IMR-90 (cell line): ENCODE results near the gene SLC8A1. TPM values are rescaled to one million over a fixed set of nuclear protein-coding genes. Genes with fewer than 3 reads are reported as not detected.

ENCODE experiments used
- ATAC-seq: fragments of 200-7000 bp; cut with Tn5 transposase; 2 replicates; pipeline ENCODE4 v1.9.1; 2020; ENCODE audit warnings: low read depth, mild to moderate bottlenecking, moderate library complexity
- BruUV-seq: library from RNA; stranded (reverse); fragments of 400-500 nt; replicated peaks from 2 replicates; lab custom pipeline; 2021; lab: Mats Ljungman, UMichigan
- CTCF ChIA-PET: fragments of 300-600 bp; formaldehyde crosslinking; extraction: SDS; loops from one replicate; lab custom pipeline; 2021; ENCODE audit warnings: antibody characterized with exemption; lab: Yijun Ruan, JAX
- POLR2A ChIA-PET: fragments of 300-600 bp; sonication (Branson Sonifier 250); formaldehyde crosslinking; loops from one replicate; lab custom pipeline; 2022; ENCODE audit warnings: antibody characterized with exemption; ENCODE audit not compliant: unreplicated experiment; lab: Charles Lee
- DNase-seq: peaks from one replicate; pipeline ENCODE4 v3.0.0; 2013
- H2AFZ ChIP-seq: replicated peaks from 2 replicates; pipeline ENCODE3; 2013; ENCODE audit warnings: low read length, mild to moderate bottlenecking; ENCODE audit not compliant: poor library complexity
- H2AK5ac ChIP-seq: 2 replicates; pipeline ENCODE4 v1.6.1; 2013; ENCODE audit warnings: low read depth, low read length, inconsistent platforms
- H2AK9ac ChIP-seq: replicated peaks from 2 replicates; pipeline ENCODE3; 2013; ENCODE audit warnings: mild to moderate bottlenecking, low read depth, low read length, moderate library complexity; ENCODE audit not compliant: poor library complexity
- H2BK120ac ChIP-seq: 2 replicates; pipeline ENCODE4 v1.6.1; 2013; ENCODE audit warnings: low read depth, low read length, inconsistent platforms
- H2BK15ac ChIP-seq: 3 replicates; pipeline ENCODE4 v1.6.1; 2013; ENCODE audit warnings: low read depth, low read length, inconsistent platforms
- H2BK20ac ChIP-seq: 2 replicates; pipeline ENCODE4 v1.6.1; 2013; ENCODE audit warnings: low read depth, mild to moderate bottlenecking, inconsistent platforms, low read length, moderate library complexity
- H2BK5ac ChIP-seq: 2 replicates; pipeline ENCODE4 v1.6.1; 2013; ENCODE audit warnings: mild to moderate bottlenecking, low read depth, low read length, inconsistent platforms; ENCODE audit not compliant: poor library complexity, severe bottlenecking
- H3K14ac ChIP-seq: replicated peaks from 2 replicates; pipeline ENCODE4 v1.6.1; 2013; ENCODE audit warnings: low read depth, low read length, inconsistent platforms
- H3K18ac ChIP-seq: 2 replicates; pipeline ENCODE4 v1.6.1; 2013; ENCODE audit warnings: low read depth, low read length, control low read depth
- H3K23ac ChIP-seq: 2 replicates; pipeline ENCODE4 v1.6.1; 2013; ENCODE audit warnings: low read depth, low read length, inconsistent platforms
- H3K27ac ChIP-seq: 2 replicates; pipeline ENCODE4 v1.5.1; 2013; ENCODE audit warnings: mild to moderate bottlenecking, control low read depth, low read length; ENCODE audit not compliant: insufficient read depth
- H3K27me3 ChIP-seq: 2 replicates; pipeline ENCODE4 v1.6.1; 2013; ENCODE audit warnings: low read length; ENCODE audit not compliant: control insufficient read depth, insufficient read depth
- H3K36me3 ChIP-seq: 2 replicates; pipeline ENCODE4 v1.6.1; 2013; ENCODE audit warnings: low read length, mixed read lengths; ENCODE audit not compliant: control insufficient read depth, insufficient read depth
- H3K4ac ChIP-seq: 2 replicates; pipeline ENCODE4 v1.6.1; 2013; ENCODE audit warnings: low read depth, low read length, inconsistent platforms
- H3K4me1 ChIP-seq: 2 replicates; pipeline ENCODE4 v1.6.1; 2013; ENCODE audit warnings: low read length, mixed read lengths; ENCODE audit not compliant: control insufficient read depth, insufficient read depth
- H3K4me2 ChIP-seq: 2 replicates; pipeline ENCODE4 v1.6.1; 2013; ENCODE audit warnings: low read depth, mild to moderate bottlenecking, control low read depth, low read length, moderate library complexity
- H3K4me3 ChIP-seq: 2 replicates; pipeline ENCODE4 v1.5.1; 2013; ENCODE audit warnings: low read depth, mild to moderate bottlenecking, control low read depth, low read length, moderate library complexity; ENCODE audit not compliant: insufficient read depth
- H3K56ac ChIP-seq: 2 replicates; pipeline ENCODE4 v1.6.1; 2013; ENCODE audit warnings: low read length, inconsistent platforms; ENCODE audit not compliant: insufficient read depth; ENCODE audit errors: extremely low read depth
- H3K79me1 ChIP-seq, 2 experiments: 2 replicates each; pipeline ENCODE4 v1.6.1; 2013; ENCODE audit warnings: low read length in 2 of 2, inconsistent platforms in 1 of 2, low read depth in 1 of 2
- H3K9ac ChIP-seq: 2 replicates; pipeline ENCODE4 v1.6.1; 2013; ENCODE audit warnings: low read depth, low read length, control low read depth
- H3K9me1 ChIP-seq: 2 replicates; pipeline ENCODE4 v1.6.1; 2013; ENCODE audit warnings: low read length, inconsistent platforms; ENCODE audit not compliant: insufficient read depth
- H3K9me3 ChIP-seq: 2 replicates; pipeline ENCODE4 v1.6.1; 2013; ENCODE audit warnings: low read length; ENCODE audit not compliant: control insufficient read depth, insufficient read depth
- H4K20me1 ChIP-seq: 2 replicates; pipeline ENCODE4 v1.6.1; 2013; ENCODE audit warnings: low read length, inconsistent platforms; ENCODE audit not compliant: insufficient read depth
- H4K5ac ChIP-seq: 2 replicates; pipeline ENCODE4 v1.6.1; 2013; ENCODE audit warnings: mild to moderate bottlenecking, low read depth, low read length, control low read depth
- H4K8ac ChIP-seq, 2 experiments: 2 replicates each; pipeline ENCODE4 v1.6.1; 2013; ENCODE audit warnings: low read depth in 2 of 2, low read length in 2 of 2, control low read depth in 1 of 2, inconsistent platforms in 1 of 2
- H4K91ac ChIP-seq: 2 replicates; pipeline ENCODE4 v1.6.1; 2013; ENCODE audit warnings: low read depth, low read length, inconsistent platforms; ENCODE audit not compliant: insufficient read depth
- CEBPB ChIP-seq: IDR thresholded peaks from 2 replicates; pipeline ENCODE4 v1.6.1; 2012; ENCODE audit warnings: low read depth, low read length, improper control_type of control experiment
- CHD1 ChIP-seq: IDR thresholded peaks from 2 replicates; pipeline ENCODE4 v1.6.1; 2012; ENCODE audit warnings: low read depth, low read length, improper control_type of control experiment
- ELK1 ChIP-seq: fragments of 150-350 bp; IDR thresholded peaks from 2 replicates; pipeline ENCODE4 v1.6.1; 2016; ENCODE audit warnings: low read depth, mild to moderate bottlenecking, low read length, moderate library complexity, borderline replicate concordance
- FOS ChIP-seq: fragments of 150-350 bp; IDR thresholded peaks from 2 replicates; pipeline ENCODE4 v1.6.1; 2016; ENCODE audit warnings: low read depth, low read length
- MAFK ChIP-seq: IDR thresholded peaks from 2 replicates; pipeline ENCODE4 v1.6.1; 2012; ENCODE audit warnings: low read depth, low read length, improper control_type of control experiment
- MAZ ChIP-seq: IDR thresholded peaks from 2 replicates; pipeline ENCODE4 v1.6.1; 2012; ENCODE audit warnings: low read depth, mild to moderate bottlenecking, low read length, improper control_type of control experiment, moderate library complexity, borderline replicate concordance
- MXI1 ChIP-seq: IDR thresholded peaks from 2 replicates; pipeline ENCODE4 v1.6.1; 2012; ENCODE audit warnings: low read depth, mild to moderate bottlenecking, low read length, moderate library complexity, borderline replicate concordance
- NFE2L2 ChIP-seq: fragments of 150-350 bp; IDR thresholded peaks from 2 replicates; pipeline ENCODE4 v1.6.1; 2016; ENCODE audit warnings: low read depth, mild to moderate bottlenecking, low read length
- POLR2A ChIP-seq: IDR thresholded peaks from 2 replicates; pipeline ENCODE4 v1.6.1; 2012; ENCODE audit warnings: mild to moderate bottlenecking, low read depth, low read length
- RAD21 ChIP-seq: IDR thresholded peaks from 2 replicates; pipeline ENCODE4 v1.6.1; 2012; ENCODE audit warnings: low read length, improper control_type of control experiment
- RCOR1 ChIP-seq: IDR thresholded peaks from 2 replicates; pipeline ENCODE4 v1.6.1; 2012; ENCODE audit warnings: mild to moderate bottlenecking, low read length, improper control_type of control experiment; ENCODE audit not compliant: insufficient replicate concordance
- RFX5 ChIP-seq: IDR thresholded peaks from 2 replicates; pipeline ENCODE4 v1.8.0; 2012; ENCODE audit warnings: low read depth, mild to moderate bottlenecking, low read length, moderate library complexity
- SMC3 ChIP-seq: fragments of 150-350 bp; IDR thresholded peaks from 2 replicates; pipeline ENCODE4 v1.6.1; 2016; ENCODE audit warnings: low read depth, mild to moderate bottlenecking, antibody characterized with exemption, low read length, moderate library complexity
- WGBS, 2 experiments: methylation state at CpG; one replicate each; pipeline versions ENCODE4 v1.1.5 to v1.1.7; 2013; ENCODE audit warnings: missing lambda C conversion rate in 2 of 2; ENCODE audit not compliant: insufficient read length in 1 of 2; ENCODE audit errors: extremely low coverage in 2 of 2; 5-methylcytosine and 5-hydroxymethylcytosine counted together
- dilution Hi-C: fragments of 300-500 bp; cut with HindIII; formaldehyde crosslinking; loops from one replicate; pipeline ENCODE4 v1.14.3; 2018; ENCODE audit warnings: low sequenced_read_pairs; ENCODE audit not compliant: unreplicated experiment
- in situ Hi-C: fragments of 300-500 bp; cut with MboI; formaldehyde crosslinking; loops from 3 replicates; pipeline ENCODE4 v1.14.3; 2019; ENCODE audit warnings: low sequenced_read_pairs, inconsistent platforms, mixed read lengths
- intact Hi-C: fragments of 100-400 bp; cut with micrococcal nuclease; formaldehyde crosslinking; loops from 2 replicates; pipeline ENCODE4 v1.10.0; 2022
- polyA plus RNA-seq, 3 experiments: library from polyadenylated mRNA; depleted of rRNA; stranded (reverse); fragments of >200 nt; gene quantifications; 2 replicates each; pipeline ENCODE4 v1.2.3, GENCODE V29; 2012; ENCODE audit warnings: low replicate concordance in 1 of 3
- total RNA-seq: library from RNA; depleted of rRNA; stranded (reverse); fragments of >200 nt; gene quantifications from 2 replicates; pipeline ENCODE4 v1.2.3, GENCODE V29; 2012
- TF ChIP-seq, protein P1 (sequence below): fragments of 150-350 bp; IDR thresholded peaks from 2 replicates; pipeline ENCODE4 v1.6.1; 2017; ENCODE audit warnings: mild to moderate bottlenecking, antibody characterized with exemption, low read length, low read depth

SLC8A1 gene
- total and polyA plus RNA-seq, 2 of the 4 experiments (the other 2 are of a cell fraction) = 7.7 to 57.0 TPM

GRCh38 chr2:40210968-40211353 is 240.9 kb downstream of the SLC8A1 start:
- H3K9me1 ChIP-seq = no peaks in the 10 kb centered on the region
- H2AK5ac ChIP-seq = peak overlapping the region; percentile 53; the same call in 1 of the 2 replicates
- no peak overlapping the region for H2BK20ac ChIP-seq
- no peaks in the 10 kb centered on the region for H3K27me3 ChIP-seq
- peaks cover 15% of the 10 kb centered on the region for H3K4me1 ChIP-seq
- no peak overlapping the region for H3K27ac ChIP-seq
- H2AK9ac ChIP-seq = no peak overlapping the region
- H2BK5ac ChIP-seq = no peak overlapping the region
- peak overlapping the region; percentile 52; the same call in 1 of the 2 replicates for H4K5ac ChIP-seq
- DNase-seq = no peak
- no peak overlapping the region for H3K23ac ChIP-seq
- no peak overlapping the region for H3K4ac ChIP-seq
- H2BK15ac ChIP-seq = no peak overlapping the region
- no peak overlapping the region for H3K4me3 ChIP-seq
- H3K14ac ChIP-seq = no peak overlapping the region
- no TSS peak for BruUV-seq
- no peak for ATAC-seq
- H4K8ac ChIP-seq = no peak overlapping the region
- H3K79me1 ChIP-seq = peaks cover 14 to 19% of the 10 kb centered on the region in 2 experiments
- intact Hi-C loops (loop anchor here (10.0 kb wide), 1 partner anchor 296 kb away; no protein-coding TSS in a partner anchor), dilution Hi-C loops (no loop called here), in situ Hi-C loops (loop anchor here (10.0 kb wide), 1 partner anchor 554 kb away; no protein-coding TSS in a partner anchor)
- POLR2A ChIA-PET = no interaction called here
- H3K56ac ChIP-seq = no peak overlapping the region
- CTCF ChIA-PET = no interaction called here
- no peak overlapping the region for H3K4me2 ChIP-seq
- H3K18ac ChIP-seq = peak overlapping the region; percentile 68; the same call in 1 of the 2 replicates
- no peak overlapping the region for H2BK120ac ChIP-seq
- H3K9ac ChIP-seq = no peak overlapping the region
- no peaks in the 10 kb centered on the region for H3K9me3 ChIP-seq
- TF ChIP-seq SMC3 (no peak), NFE2L2 (no peak), FOS (no peak), RFX5 (no peak), RAD21 (no peak), ELK1 (no peak), CEBPB (no peak), POLR2A (no peak), MAZ (no peak), MXI1 (no peak), CHD1 (no peak), MAFK (no peak), RCOR1 (no peak)
- TF ChIP-seq, protein P1, sequence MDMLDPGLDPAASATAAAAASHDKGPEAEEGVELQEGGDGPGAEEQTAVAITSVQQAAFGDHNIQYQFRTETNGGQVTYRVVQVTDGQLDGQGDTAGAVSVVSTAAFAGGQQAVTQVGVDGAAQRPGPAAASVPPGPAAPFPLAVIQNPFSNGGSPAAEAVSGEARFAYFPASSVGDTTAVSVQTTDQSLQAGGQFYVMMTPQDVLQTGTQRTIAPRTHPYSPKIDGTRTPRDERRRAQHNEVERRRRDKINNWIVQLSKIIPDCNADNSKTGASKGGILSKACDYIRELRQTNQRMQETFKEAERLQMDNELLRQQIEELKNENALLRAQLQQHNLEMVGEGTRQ = no peak
- H2AFZ ChIP-seq = no peak overlapping the region
- WGBS, 2 experiments = no CpG with 5 or more reads among the region's 1 CpG
- no peaks in the 10 kb centered on the region for H3K36me3 ChIP-seq
- H4K91ac ChIP-seq = peak overlapping the region; percentile 43; the same call in 1 of the 2 replicates
- no peaks in the 10 kb centered on the region for H4K20me1 ChIP-seq
